ENCODE measurements around the gene TMOD2. TPM values are rescaled to one million over a fixed set of nuclear protein-coding genes. Genes with fewer than 3 reads are reported as not detected.

The TMOD2 gene
- total RNA-seq, 1 donor from 2014 or later: 14.7 TPM

DNA sequence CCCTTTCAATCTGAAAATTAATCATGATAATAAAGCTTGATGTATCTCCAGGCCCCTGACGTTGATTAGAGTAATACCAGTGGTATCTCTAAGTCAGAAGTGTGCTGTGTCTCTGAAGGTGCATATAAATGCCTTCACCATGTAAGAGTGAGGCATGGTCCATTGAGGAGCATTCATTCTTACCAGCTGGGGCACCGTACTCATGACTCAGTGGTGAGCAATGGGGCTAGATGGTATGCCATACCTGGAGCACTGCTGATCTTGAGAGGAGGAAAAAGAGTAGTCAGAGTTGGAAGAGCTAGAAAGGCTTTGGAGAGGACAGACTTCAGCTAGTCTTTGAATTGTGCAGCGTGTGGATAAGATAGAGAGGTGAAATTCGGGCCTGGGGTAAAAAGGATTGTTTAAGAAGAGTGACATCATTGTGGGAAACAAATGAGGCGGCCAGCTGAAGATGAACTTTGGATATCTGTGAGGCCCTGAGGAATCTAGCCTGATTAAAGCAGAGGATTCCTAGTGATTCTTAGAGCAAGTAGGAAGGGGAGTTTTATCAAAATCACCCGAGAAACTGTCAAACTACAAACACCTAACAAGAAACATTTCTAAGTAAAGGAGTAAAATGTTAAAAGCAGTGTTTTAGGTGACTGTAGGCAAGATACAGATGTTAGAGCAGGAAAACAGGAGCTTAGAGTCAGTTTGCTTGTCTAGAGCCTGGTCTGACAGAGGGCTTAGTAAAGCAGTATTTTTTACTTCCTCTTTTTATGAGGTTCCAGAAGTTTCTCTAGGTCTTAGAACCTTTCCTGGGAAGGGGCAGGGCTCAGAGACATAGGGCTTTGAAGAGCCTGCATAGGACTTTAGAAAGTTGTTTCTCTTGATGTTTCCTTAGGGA lies 91.7 kb downstream of the TMOD2 start:
- no peak overlapping the region for H3K4me3 ChIP-seq
- intact Hi-C loops (cut with DNase I): no loop called here
- H3K36me3 ChIP-seq: no peaks in the 10 kb centered on the region
- no peaks in the 10 kb centered on the region for H3K9me3 ChIP-seq
- TF ChIP-seq, protein P1, sequence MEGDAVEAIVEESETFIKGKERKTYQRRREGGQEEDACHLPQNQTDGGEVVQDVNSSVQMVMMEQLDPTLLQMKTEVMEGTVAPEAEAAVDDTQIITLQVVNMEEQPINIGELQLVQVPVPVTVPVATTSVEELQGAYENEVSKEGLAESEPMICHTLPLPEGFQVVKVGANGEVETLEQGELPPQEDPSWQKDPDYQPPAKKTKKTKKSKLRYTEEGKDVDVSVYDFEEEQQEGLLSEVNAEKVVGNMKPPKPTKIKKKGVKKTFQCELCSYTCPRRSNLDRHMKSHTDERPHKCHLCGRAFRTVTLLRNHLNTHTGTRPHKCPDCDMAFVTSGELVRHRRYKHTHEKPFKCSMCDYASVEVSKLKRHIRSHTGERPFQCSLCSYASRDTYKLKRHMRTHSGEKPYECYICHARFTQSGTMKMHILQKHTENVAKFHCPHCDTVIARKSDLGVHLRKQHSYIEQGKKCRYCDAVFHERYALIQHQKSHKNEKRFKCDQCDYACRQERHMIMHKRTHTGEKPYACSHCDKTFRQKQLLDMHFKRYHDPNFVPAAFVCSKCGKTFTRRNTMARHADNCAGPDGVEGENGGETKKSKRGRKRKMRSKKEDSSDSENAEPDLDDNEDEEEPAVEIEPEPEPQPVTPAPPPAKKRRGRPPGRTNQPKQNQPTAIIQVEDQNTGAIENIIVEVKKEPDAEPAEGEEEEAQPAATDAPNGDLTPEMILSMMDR (IDR thresholded peaks at IDR 0.05): no peak
- no peaks in the 10 kb centered on the region for H3K27me3 ChIP-seq (ENCODE audit: low read depth)
- no peak for DNase-seq
- ATAC-seq: peak in 1 of 2 donors; percentile 13
- H3K27ac ChIP-seq: peak overlapping the region; percentile 54
- H3K4me1 ChIP-seq: peaks cover 98% of the 10 kb centered on the region

DNA sequence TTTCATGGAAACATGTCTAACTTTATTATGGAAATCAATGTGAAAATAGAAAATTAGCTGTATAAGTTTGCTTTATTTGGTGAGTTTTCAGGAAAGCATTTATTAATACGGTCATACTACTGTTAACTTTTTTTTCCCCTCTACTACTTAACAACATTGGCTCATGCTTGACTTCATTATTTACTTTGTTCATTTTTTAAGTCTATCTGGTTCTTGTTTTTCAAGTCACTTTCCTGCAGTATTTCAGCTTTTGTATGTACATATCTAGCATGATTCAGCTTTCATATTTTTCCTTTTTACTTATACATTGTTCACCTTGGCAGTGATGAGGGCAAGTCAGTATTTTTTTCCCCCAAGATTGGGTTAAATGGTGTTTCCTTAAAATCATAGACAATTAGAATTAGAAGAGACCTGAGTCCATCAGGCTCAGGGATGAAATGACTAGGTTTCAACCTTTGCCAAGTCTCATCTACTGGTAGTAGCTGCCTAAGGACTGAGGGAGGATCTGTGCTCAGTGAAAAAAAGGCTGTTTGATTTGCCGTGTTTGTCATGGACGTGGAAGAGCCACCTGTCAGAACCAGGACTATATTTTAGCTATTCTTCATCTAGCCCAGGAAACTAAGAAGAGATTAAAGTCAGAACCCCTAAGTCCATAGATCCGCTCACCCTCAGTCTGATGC lies 93.5 kb downstream of the TMOD2 start:
- Histone ChIP-seq H3K27me3 (ENCODE audit: low read depth) (no peaks in the 10 kb centered on the region), H3K27ac (peak overlapping the region; percentile 20), H3K36me3 (no peaks in the 10 kb centered on the region), H3K4me3 (no peak overlapping the region), H3K4me1 (peaks cover 100% of the 10 kb centered on the region), H3K9me3 (no peaks in the 10 kb centered on the region)
- TF ChIP-seq, protein P1 (IDR thresholded peaks at IDR 0.05): no peak
- intact Hi-C loops (cut with DNase I): no loop called here
- DNase-seq (no peak), ATAC-seq (no peak)

DNA sequence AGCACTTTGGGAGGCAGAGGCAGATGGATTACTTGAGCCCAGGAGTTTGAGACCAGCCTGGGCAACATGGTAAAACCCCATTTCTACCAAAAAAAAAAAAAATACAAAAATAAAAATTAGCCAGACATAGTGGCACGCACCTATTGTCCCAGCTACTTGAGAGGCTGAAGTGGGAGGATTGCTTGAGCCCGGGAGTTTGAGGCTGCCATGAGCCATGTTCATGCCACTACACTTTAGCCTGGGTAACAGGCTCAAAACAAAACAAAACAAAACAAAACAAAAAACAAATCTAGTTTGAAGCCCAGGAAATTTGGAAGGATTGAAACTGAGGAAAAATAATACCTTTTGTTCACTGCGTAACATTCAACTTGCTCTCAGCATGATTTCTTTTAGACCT lies 94.7 kb downstream of the TMOD2 start:
- H3K4me3 ChIP-seq: no peak overlapping the region
- H3K9me3 ChIP-seq: no peaks in the 10 kb centered on the region
- H3K4me1 ChIP-seq: peaks cover 98% of the 10 kb centered on the region
- peak overlapping the region; percentile 54 for H3K27ac ChIP-seq
- intact Hi-C loops (cut with DNase I): no loop called here
- H3K36me3 ChIP-seq: no peaks in the 10 kb centered on the region
- DNase-seq (no peak), ATAC-seq (peak in 1 of 2 donors; percentile 37)
- TF ChIP-seq, protein P1 (IDR thresholded peaks at IDR 0.05): no peak
- H3K27me3 ChIP-seq (ENCODE audit: low read depth): no peaks in the 10 kb centered on the region

DNA sequence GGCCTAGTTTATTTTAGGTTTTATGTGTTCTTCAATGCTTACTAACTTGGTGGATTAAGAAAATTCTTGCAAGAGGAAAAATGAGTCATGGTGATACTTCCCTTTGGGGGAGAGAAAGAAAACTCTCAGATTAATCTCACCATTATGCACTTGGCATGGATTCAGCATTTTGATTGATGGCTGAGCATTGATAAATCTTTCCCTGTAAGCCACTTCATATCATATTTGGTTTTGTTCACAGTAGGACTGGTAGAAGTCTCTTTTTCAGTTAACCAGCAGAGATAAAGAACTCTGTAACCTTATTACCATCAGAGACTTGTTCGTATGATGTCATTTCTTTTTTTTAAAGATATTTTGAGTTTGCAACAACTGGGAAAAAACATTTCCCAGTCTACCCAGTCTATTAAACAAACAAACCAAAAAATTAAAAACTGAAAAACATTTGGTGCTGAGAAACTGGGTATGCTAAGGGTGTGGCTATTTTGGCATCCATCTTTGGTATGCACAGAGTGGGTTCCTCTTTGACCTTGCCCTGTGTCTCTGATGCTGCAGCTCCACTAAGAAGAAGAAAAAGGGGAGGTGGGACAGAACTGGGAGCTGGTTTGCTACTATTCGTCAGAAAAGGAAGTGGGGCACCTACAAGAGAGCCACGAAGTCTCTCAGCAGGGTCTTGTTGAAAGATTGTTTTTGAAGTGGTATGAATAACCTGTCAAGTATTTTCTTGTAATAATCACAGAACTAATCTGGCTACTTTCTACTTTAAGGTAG lies 95.2 kb downstream of the TMOD2 start:
- ATAC-seq: peak; percentile 51 to 52
- Histone ChIP-seq H3K27me3 (ENCODE audit: low read depth) (no peaks in the 10 kb centered on the region), H3K4me3 (no peak overlapping the region), H3K36me3 (no peaks in the 10 kb centered on the region), H3K27ac (peak overlapping the region; percentile 54), H3K4me1 (peaks cover 96% of the 10 kb centered on the region), H3K9me3 (no peaks in the 10 kb centered on the region)
- DNase-seq: no peak
- TF ChIP-seq, protein P1 (IDR thresholded peaks at IDR 0.05): no peak
- intact Hi-C loops (cut with DNase I): no loop called here

DNA sequence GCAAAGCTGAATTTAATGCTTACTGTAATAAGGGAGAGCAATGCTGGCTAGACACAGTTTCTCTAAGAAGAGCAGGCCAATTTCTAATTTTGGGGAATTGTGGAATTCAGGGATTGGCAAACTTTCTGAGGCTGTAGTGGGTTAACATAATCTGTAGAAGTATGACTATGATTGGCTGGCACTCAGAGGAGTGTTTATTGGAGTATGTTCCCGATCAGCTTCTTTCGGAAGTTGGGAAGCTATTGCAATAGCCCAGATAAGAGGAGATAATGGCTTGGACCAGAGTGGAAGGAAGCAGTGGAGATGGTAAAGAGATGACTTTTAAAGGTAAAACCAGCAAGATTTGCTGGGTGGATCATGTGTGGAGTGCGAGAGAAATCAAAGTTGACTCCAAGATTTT lies 97.4 kb downstream of the TMOD2 start:
- DNase-seq: no peak
- intact Hi-C loops (cut with DNase I): no loop called here
- H3K27me3 ChIP-seq (ENCODE audit: low read depth): no peaks in the 10 kb centered on the region
- H3K36me3 ChIP-seq: no peaks in the 10 kb centered on the region
- peak overlapping the region; percentile 3 for H3K27ac ChIP-seq
- ATAC-seq: no peak
- TF ChIP-seq, protein P1 (IDR thresholded peaks at IDR 0.05): no peak
- no peaks in the 10 kb centered on the region for H3K9me3 ChIP-seq
- peaks cover 91% of the 10 kb centered on the region for H3K4me1 ChIP-seq
- H3K4me3 ChIP-seq: no peak overlapping the region
